Naive B cell (primary cell): ENCODE measurements around the gene SDR9C7. TPM values are rescaled to one million over a fixed set of nuclear protein-coding genes. Genes with fewer than 3 reads are reported as not detected.
"Not testable (repeated sequence)": the region's sequence is repeated elsewhere in the genome, so short reads cannot be mapped to it uniquely, and the experiment has no call there.

Source experiments
- ATAC-seq, 2 donors: fragments of 150-1000 bp; cut with Tn5 transposase; 2 replicates each; pipeline ENCODE4 v1.10.0; 2021; ENCODE audit warnings: low read depth in 2 of 2, mild to moderate bottlenecking in 2 of 2, moderate library complexity in 2 of 2
- DNase-seq: peaks from one replicate; pipeline ENCODE4 v3.0.0; 2022
- H3K27ac Mint-ChIP-seq, 6 donors: one replicate each; pipeline ENCODE4 v1.8.0; 2020 to 2022; ENCODE audit warnings: mild to moderate bottlenecking in 6 of 6, mixed read lengths in 6 of 6, moderate library complexity in 5 of 6, inconsistent platforms in 2 of 6
- H3K27me3 Mint-ChIP-seq, 3 donors: one replicate each; pipeline ENCODE4 v1.8.0; 2021 to 2022; ENCODE audit warnings: mixed read lengths in 3 of 3, mild to moderate bottlenecking in 1 of 3
- H3K36me3 Mint-ChIP-seq, 2 donors: one replicate each; pipeline ENCODE4 v1.8.0; 2020 to 2022; ENCODE audit warnings: mixed read lengths in 2 of 2, inconsistent platforms in 1 of 2, mild to moderate bottlenecking in 1 of 2
- H3K4me1 Mint-ChIP-seq, 3 donors: one replicate each; pipeline ENCODE4 v1.8.0; 2020 to 2022; ENCODE audit warnings: mixed read lengths in 3 of 3, inconsistent platforms in 1 of 3, mild to moderate bottlenecking in 1 of 3, moderate library complexity in 1 of 3
- H3K4me3 Mint-ChIP-seq, 8 donors: one replicate each; pipeline ENCODE4 v1.8.0; 2020 to 2022; ENCODE audit warnings: mild to moderate bottlenecking in 8 of 8, mixed read lengths in 8 of 8, moderate library complexity in 8 of 8, inconsistent platforms in 2 of 8
- H3K9me3 Mint-ChIP-seq, 7 donors: one replicate each; pipeline ENCODE4 v1.8.0; 2020 to 2022; ENCODE audit warnings: mixed read lengths in 7 of 7, mild to moderate bottlenecking in 5 of 7, inconsistent platforms in 2 of 7, moderate library complexity in 1 of 7
- polyA plus RNA-seq, 6 donors: library from polyadenylated mRNA; unstranded; fragments of 300-500 nt; fragmentation: Illumina TruSeq; gene quantifications; one replicate each; pipeline ENCODE4 v1.2.3, GENCODE V29; 2021; ENCODE audit warnings: low read depth in 6 of 6

The SDR9C7 gene
- polyA plus RNA-seq, 6 donors from 2014 or later: not detected

GRCh38 chr12:56898938-56899337 is 35.3 kb downstream of the SDR9C7 start:
- no peak for DNase-seq

DNA sequence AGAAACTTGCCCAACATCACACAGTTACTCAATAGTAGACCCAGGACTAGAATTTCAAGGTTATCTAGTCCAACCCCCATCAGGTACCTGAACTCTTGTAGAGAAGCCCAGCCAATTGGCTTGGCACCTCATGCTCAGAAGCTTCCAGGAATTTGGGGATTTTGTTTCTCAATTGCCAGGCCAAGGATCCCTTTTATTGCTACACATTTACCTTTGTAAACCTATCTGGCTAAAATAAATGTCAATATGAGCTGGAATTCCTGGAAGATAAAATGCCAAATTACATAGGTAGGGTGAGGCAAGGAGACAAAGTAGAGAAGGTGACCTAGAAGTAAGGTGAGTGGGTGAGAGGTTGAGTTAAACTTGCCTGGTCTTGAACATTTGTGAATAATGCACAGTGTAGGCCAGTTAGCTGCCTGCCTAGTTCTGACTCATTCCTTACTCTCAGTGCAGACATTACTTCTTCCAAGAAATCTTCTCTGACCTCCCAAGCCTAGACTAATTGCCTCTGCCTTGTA is 36.3 kb downstream of the SDR9C7 start:
- Mint-ChIP-seq H3K27ac (no peak overlapping the region), H3K27me3 (peaks cover 11 to 15% (median 15%) of the 10 kb centered on the region in 3 donors), H3K9me3 (peaks cover 25 to 49% (median 44%) of the 10 kb centered on the region in 7 donors)

More at GRCh38 chr12:56898938-56899337, 35.3 kb downstream of the SDR9C7 start:
- H3K27me3 Mint-ChIP-seq: peaks cover 14 to 15% (median 15%) of the 10 kb centered on the region in 3 donors
- H3K4me1 Mint-ChIP-seq: no peaks in the 10 kb centered on the region
- no peak overlapping the region for H3K27ac Mint-ChIP-seq
- peaks cover 25 to 55% (median 43%) of the 10 kb centered on the region in 7 donors for H3K9me3 Mint-ChIP-seq
- ATAC-seq: no peak
- H3K36me3 Mint-ChIP-seq: peaks cover 5 to 28% of the 10 kb centered on the region in 2 donors
- H3K4me3 Mint-ChIP-seq: no peak overlapping the region

DNA sequence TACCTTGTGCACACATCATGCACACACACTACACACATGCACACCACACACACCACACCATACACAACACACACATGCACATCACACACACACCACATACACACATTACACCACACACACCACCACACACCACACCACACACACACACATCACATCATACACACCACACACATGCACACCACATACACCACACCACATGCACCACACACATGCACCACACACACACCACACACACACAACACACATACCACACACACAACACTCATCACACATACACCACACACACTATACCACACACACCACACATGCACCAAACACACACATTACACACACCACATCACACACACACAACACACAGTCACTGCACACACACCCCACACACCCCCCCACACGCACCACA is 38.1 kb downstream of the SDR9C7 start:
- Mint-ChIP-seq H3K27ac (no peak overlapping the region), H3K9me3 (peaks cover 13 to 39% (median 32%) of the 10 kb centered on the region in 7 donors), H3K27me3 (peaks cover 11 to 16% (median 15%) of the 10 kb centered on the region in 3 donors), H3K4me3 (no peak overlapping the region), H3K4me1 (no peaks in the 10 kb centered on the region), H3K36me3 (peaks cover 0 to 14% of the 10 kb centered on the region in 2 donors)
- ATAC-seq: no peak
- no peak for DNase-seq

More for the DNA sequence above, 36.3 kb downstream of the SDR9C7 start:
- Mint-ChIP-seq H3K4me1 (no peaks in the 10 kb centered on the region), H3K4me3 (no peak overlapping the region), H3K36me3 (peaks cover 5 to 28% of the 10 kb centered on the region in 2 donors)
- ATAC-seq: no peak
- DNase-seq: no peak

DNA sequence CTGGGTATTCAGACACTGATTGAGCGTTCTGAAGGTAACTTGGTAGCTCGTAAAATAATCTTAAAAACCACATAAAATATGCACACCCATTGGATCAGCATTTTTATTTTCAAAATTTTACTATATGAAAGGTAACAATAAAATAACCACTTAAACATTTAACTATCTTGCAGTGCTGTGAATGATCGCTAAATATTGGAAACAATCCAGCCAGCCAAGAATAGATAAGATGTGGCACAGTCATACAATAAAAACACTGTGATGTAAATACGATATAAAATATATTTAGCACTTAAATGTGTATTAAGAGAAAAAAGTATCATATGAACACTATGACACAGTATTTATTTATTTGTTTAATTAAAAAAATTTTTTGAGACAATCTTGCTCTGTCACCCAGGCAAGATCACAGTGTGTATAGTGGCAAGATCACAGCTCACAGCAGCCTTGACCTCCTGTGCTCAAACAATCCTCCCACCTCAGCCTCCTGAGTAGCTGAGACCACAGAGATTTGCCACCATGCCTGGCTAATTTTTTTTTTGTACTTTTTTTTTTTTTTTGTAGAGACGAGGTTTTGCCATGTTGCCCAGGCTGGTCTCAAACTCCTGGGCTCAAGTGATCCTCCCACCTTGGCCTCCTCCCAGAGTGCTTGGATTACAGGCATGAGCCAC is 39.4 kb downstream of the SDR9C7 start:
- peaks cover 0 to 5% of the 10 kb centered on the region in 2 donors for H3K36me3 Mint-ChIP-seq
- H3K4me1 Mint-ChIP-seq: no peaks in the 10 kb centered on the region
- peaks cover 10 to 27% (median 21%) of the 10 kb centered on the region in 7 donors for H3K9me3 Mint-ChIP-seq
- no peak overlapping the region for H3K27ac Mint-ChIP-seq
- no peak for ATAC-seq
- no peak for DNase-seq
- H3K4me3 Mint-ChIP-seq: no peak overlapping the region
- peaks cover 11 to 25% (median 15%) of the 10 kb centered on the region in 3 donors for H3K27me3 Mint-ChIP-seq

- not testable (repeated sequence) for H3K36me3 Mint-ChIP-seq, H3K27ac Mint-ChIP-seq, DNase-seq, ATAC-seq, H3K4me1 Mint-ChIP-seq, H3K4me3 Mint-ChIP-seq
- H3K27me3 Mint-ChIP-seq: peaks cover 14 to 39% (median 31%) of the 10 kb centered on the region in 3 donors
- peaks cover 6 to 18% (median 11%) of the 10 kb centered on the region in 7 donors for H3K9me3 Mint-ChIP-seq
Observed at GRCh38 chr12:56891885-56892284, 42.3 kb downstream of the SDR9C7 start.

GRCh38 chr12:56886319-56886718 is 47.9 kb downstream of the SDR9C7 start:
- H3K9me3 Mint-ChIP-seq: peaks cover 15 to 63% (median 52%) of the 10 kb centered on the region in 7 donors
- H3K4me1 Mint-ChIP-seq: no peaks in the 10 kb centered on the region
- ATAC-seq (no peak), DNase-seq (no peak)
- no peak overlapping the region for H3K4me3 Mint-ChIP-seq
- no peak overlapping the region for H3K27ac Mint-ChIP-seq
- H3K27me3 Mint-ChIP-seq: peaks cover 23 to 51% (median 50%) of the 10 kb centered on the region in 3 donors
- H3K36me3 Mint-ChIP-seq: peaks cover 4 to 49% of the 10 kb centered on the region in 2 donors

DNA sequence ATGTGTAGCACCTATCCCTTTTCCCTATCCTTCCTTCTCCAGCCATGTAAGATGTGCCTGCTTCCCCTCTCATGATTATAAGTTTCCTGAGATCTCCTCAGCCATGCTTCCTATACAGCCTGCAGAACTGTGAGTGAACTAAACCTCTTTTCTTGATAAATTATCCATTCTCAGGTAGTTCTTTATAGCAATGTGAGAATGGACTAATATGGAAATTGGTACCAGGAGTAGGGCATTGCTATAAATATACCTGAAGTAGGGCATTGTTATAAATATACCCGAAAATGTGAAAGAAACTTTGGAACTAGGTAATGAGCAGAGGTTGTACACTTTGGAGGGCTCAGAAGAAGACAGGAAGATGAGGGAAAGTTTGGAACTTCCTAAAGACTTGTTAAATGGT is 48.9 kb downstream of the SDR9C7 start:
- Mint-ChIP-seq H3K9me3 (peaks cover 17 to 73% (median 50%) of the 10 kb centered on the region in 7 donors), H3K4me1 (no peaks in the 10 kb centered on the region), H3K27ac (no peak overlapping the region), H3K27me3 (peaks cover 24 to 50% (median 45%) of the 10 kb centered on the region in 3 donors), H3K36me3 (peaks cover 4 to 49% of the 10 kb centered on the region in 2 donors), H3K4me3 (no peak overlapping the region)
- ATAC-seq (no peak), DNase-seq (no peak)

DNA sequence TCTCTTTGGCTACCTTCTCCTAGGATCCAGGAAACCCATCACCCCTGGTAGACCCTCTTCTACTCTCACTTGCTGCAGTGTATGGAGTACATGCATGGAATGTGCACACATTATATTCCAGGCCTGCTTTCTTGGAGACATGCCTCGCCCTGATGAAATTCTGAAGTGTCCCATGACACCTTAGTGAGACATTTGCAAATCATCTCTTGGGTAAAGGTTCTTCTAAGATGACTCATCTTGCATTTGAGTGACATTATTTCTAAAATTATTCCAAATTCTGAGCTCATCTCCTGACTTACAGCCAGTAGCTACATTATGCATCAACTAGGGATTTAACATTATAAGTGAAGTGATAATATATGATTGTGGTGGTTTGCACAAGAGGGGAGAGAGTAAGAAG is 49.8 kb downstream of the SDR9C7 start:
- Mint-ChIP-seq H3K4me3 (no peak overlapping the region), H3K9me3 (peaks cover 18 to 76% (median 53%) of the 10 kb centered on the region in 7 donors), H3K27me3 (peaks cover 27 to 49% (median 46%) of the 10 kb centered on the region in 3 donors), H3K27ac (no peak overlapping the region), H3K4me1 (no peaks in the 10 kb centered on the region), H3K36me3 (peaks cover 4 to 49% of the 10 kb centered on the region in 2 donors)
- DNase-seq (no peak), ATAC-seq (no peak)

DNA sequence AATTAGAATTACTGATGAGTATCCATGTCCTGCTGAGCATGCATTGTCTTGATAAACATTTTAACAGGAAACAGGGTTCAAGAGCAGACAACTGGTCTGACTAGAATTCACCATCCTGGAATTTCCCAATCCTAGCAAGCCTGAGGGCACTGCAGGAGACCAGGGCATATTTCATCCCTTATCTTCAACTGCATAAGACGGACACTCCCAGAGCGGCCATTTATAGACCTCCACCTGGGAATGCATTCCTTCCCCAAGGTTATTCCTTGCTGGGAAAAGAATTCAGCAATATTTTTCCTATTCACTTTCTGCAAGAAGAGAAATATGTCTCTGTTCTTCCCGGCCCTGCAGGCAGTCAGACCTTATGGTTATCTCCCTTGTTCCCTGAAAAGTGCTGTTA is 51.8 kb downstream of the SDR9C7 start:
- H3K4me1 Mint-ChIP-seq, ATAC-seq, H3K4me3 Mint-ChIP-seq, DNase-seq, H3K27ac Mint-ChIP-seq: not testable (repeated sequence)
- H3K9me3 Mint-ChIP-seq: peaks cover 20 to 74% (median 51%) of the 10 kb centered on the region in 7 donors
- peaks cover 4 to 47% of the 10 kb centered on the region in 2 donors for H3K36me3 Mint-ChIP-seq
- peaks cover 30 to 51% (median 43%) of the 10 kb centered on the region in 3 donors for H3K27me3 Mint-ChIP-seq

GRCh38 chr12:56880125-56880992 is 53.8 kb downstream of the SDR9C7 start:
- no peaks in the 10 kb centered on the region for H3K4me1 Mint-ChIP-seq
- H3K9me3 Mint-ChIP-seq: peaks cover 15 to 54% (median 32%) of the 10 kb centered on the region in 7 donors
- ATAC-seq (no peak), DNase-seq (no peak)
- H3K36me3 Mint-ChIP-seq: peaks cover 4 to 28% of the 10 kb centered on the region in 2 donors
- H3K27me3 Mint-ChIP-seq: peaks cover 32 to 47% (median 42%) of the 10 kb centered on the region in 3 donors
- no peak overlapping the region for H3K4me3 Mint-ChIP-seq
- H3K27ac Mint-ChIP-seq: no peak overlapping the region

GRCh38 chr12:56879240-56880124 is 54.7 kb downstream of the SDR9C7 start:
- H3K4me3 Mint-ChIP-seq, H3K27ac Mint-ChIP-seq, ATAC-seq, DNase-seq, H3K4me1 Mint-ChIP-seq: not testable (repeated sequence)
- Mint-ChIP-seq H3K27me3 (peaks cover 32 to 48% (median 40%) of the 10 kb centered on the region in 3 donors), H3K9me3 (peaks cover 15 to 45% (median 27%) of the 10 kb centered on the region in 7 donors), H3K36me3 (peaks cover 4 to 20% of the 10 kb centered on the region in 2 donors)

GRCh38 chr12:56878010-56878339 is 56.2 kb downstream of the SDR9C7 start:
- no peak for ATAC-seq
- H3K27me3 Mint-ChIP-seq: peaks cover 25 to 37% (median 27%) of the 10 kb centered on the region in 3 donors
- no peaks in the 10 kb centered on the region for H3K4me1 Mint-ChIP-seq
- H3K36me3 Mint-ChIP-seq: peaks cover 4 to 8% of the 10 kb centered on the region in 2 donors
- H3K27ac Mint-ChIP-seq: no peak overlapping the region
- H3K9me3 Mint-ChIP-seq: peaks cover 5 to 31% (median 17%) of the 10 kb centered on the region in 7 donors
- DNase-seq: no peak
- no peak overlapping the region for H3K4me3 Mint-ChIP-seq
